Activated CD4-positive, alpha-beta T cell treated with anti-CD3 and anti-CD28 coated beads, Interleukin-2, Interleukin-6, amounts not matched to agents 100 ng/mL and 50 ng/mL, durations not matched to agents 16 hours and 8 hours (primary cell): ENCODE data around the gene E2F3.

ENCODE experiments used
- DNase-seq: peaks from one replicate; pipeline ENCODE4 v3.0.0-alpha.2; 2020

Gene E2F3

DNA sequence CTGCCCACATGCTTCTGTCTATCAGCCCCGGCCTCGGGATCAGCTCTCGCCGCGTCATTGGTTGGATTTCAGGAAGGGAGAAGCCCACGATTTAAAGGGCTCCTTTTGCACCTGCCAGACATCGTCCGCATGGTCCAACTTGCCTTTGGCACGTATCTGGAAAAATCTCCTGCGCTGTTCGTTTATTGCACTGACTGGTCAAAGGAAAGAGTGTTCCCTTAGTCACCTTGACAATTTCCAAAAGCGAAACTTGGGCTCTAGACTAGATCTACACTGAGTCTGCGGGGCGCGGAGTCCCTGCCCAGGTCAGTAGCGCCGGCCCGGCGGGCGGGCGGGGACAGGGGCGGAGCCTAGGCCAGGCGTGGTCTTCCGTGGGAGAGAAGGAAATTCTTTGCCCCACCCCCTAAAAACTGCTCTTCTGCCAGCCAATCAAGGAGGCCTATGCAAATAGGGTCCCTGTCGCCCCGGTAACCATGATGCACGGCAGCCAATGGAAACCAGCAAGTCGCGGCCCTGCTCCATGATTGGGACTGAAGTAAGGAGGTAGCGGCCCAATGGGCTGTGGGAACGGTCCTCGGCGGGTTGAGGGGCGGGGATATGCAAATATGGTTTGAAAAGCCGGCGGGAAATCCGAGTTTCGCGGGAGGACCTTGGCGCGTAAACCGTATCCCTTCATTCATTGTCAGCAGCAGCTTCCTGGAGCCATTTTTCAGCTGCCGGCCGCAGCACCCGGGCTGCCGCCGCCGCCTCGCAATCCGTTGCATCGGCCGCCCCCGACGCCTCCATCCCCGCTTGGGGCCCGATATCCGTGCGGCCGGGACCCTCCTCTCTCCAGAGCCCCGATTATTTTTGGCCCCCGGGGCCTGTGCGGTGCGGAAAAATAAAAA is at the start of gene E2F3:
Gene E2F3 (plus strand): TSS at position 675 of the 887 bp plus-strand sequence. CDS start 354 bp downstream, outside the sequence.
- peak; percentile 100 for DNase-seq

- no peak for DNase-seq
Measured at GRCh38 chr6:20352346-20352745, 49.3 kb upstream of the E2F3 start.

- no peak for DNase-seq
Measured at GRCh38 chr6:20353134-20353533, 48.5 kb upstream of the E2F3 start.

- no peak for DNase-seq
Measured at GRCh38 chr6:20354366-20354765, 47.3 kb upstream of the E2F3 start.

GRCh38 chr6:20360471-20361119 is 41.1 kb upstream of the E2F3 start:
- DNase-seq = no peak

DNA sequence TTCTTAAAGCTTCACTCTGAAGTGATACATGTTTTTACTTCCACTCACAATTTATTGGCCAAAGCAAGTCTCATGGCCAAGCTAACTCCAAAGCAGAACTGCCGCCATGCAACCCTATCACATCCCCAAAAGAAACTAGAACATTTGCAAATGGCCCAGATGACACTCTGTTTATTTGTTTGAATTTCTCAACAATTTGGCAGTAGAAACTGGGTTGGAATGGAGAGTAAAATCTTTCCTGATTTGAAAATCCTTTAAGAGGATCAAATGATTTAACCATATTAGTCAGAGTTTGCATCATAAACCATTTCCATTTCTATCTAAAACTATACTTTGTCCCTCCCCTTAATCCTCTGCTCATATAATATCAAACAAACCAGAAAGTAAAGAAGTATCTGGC is 39.1 kb upstream of the E2F3 start:
- no peak for DNase-seq

GRCh38 chr6:20364327-20364726 is 37.4 kb upstream of the E2F3 start:
- DNase-seq = no peak

DNA sequence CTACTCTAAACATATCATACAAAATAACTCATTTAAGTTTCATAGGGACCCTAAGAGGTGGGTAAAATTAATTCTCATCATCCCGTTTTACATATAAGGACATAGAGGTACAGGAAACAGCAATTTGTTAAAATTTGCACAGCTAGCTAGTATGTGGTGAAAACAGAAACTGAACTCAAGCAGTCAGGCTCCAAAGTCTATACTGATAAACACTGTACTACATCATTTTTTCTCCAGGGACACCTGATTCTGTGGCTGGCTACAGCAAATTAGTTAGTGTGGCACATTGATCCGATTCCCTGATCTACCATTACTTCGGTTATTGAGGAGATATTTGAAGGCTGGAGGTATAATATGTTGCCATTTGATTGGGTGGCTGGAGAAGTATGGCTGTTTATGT is 36.2 kb upstream of the E2F3 start:
- DNase-seq = peak; percentile 11

- peak; percentile 12 for DNase-seq
Measured at GRCh38 chr6:20366082-20366830, 35.4 kb upstream of the E2F3 start.

DNA sequence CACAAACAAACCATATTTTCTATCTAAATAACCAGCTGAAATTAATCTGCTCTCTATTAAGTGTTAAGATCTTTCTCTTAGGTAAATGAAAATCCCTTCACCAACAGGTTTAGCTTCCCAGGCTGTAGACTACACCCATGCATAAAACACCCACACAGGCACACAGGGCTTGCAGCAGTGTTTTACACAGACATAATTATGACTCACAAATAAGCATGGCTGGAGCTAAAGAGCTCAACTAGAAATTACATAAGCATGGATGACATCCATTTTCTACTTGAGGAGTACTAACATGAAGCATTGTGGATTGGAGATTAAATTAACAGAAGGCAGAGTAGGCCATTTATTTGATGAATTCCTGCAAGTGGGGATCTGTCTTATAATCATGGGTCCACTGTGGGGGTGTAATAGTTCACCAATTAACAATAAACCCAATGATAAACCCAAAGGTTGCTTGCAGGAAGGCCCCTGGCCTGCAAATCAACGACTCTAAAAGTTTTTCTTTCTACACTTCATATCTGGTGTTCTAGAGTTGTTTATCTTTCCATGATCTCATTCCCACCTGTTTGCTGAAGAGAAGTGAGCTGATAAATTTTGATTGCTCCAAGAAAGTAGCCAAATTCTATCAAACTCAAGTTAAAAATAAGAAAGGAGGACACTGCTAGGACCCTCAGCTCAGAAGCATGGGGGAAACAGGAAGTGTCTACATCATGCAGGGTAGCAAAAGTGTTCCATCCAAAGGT is 33.8 kb upstream of the E2F3 start:
- DNase-seq = no peak

DNA sequence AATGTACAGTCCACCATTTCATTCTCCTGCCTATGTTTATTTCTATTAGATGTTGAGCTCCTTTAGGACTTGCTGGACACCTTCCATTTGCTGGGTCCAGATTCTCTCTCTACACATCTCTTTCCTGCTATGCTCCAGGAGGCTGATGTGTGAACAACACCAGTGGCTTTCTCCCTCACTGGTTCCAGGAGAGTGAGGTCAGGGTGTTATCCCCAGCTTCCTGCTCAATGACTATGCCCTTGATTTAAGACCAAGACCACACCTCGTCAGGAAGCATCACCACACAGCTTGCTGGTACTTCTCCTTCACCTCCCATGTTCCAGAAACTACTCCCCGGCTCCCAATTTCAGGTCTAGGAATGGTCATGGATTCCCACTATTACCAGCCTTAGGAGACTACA is 31.3 kb upstream of the E2F3 start:
- DNase-seq = peak; percentile 23

DNA sequence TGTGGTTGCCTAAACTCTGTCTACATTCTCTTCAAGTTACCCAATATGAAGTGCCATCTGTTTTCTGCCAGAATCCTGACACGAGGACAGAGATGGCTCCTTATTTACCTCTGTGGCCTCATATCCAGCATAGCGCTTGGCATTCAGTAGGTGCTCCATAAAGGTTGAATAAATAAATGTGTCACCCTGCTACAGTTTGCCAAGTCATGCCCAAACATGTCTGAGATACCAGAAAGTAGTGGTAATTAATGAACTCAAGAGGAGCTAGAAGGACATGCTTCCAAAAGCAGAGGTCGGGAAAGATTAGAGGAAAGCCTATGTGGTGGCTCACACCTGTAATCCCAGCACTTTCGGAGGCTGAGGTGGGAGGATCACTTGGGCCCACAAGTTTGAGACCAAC is 30.9 kb upstream of the E2F3 start:
- DNase-seq = no peak

- no peak for DNase-seq
Measured at GRCh38 chr6:20375436-20375835, 26.2 kb upstream of the E2F3 start.

DNA sequence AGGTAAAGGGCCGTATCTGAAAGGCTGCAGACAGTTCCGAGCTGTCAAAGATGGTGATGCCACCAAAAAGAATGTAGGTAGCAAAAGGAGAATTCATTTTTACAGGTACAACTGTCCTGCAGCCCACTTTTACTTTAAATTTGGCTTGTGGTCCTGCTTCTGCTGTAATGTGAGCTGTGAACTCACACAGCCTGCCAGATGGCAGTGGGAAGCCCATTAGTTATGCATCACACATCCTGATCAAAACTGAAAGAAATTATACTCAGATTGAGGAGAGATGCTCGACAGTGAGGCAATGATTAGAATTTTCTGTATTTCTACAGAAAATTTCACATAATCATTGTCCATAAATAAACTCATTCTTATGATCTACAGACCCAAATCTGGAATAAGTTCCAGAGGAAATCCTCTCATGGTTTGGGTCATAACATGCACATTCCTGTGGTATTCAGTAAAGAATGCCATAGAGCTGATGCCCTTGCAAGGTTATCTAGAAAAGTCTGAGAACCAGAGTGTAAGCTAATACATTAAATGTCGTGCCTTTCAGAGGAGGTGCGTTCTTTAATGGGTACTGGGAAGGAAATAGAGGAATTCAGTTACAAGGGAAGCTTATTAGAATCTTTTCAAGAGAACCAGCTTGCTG is 23.9 kb upstream of the E2F3 start:
- no peak for DNase-seq

- DNase-seq = no peak
Measured at GRCh38 chr6:20379231-20379630, 22.4 kb upstream of the E2F3 start.

GRCh38 chr6:20386218-20386617 is 15.5 kb upstream of the E2F3 start:
- DNase-seq = no peak

DNA sequence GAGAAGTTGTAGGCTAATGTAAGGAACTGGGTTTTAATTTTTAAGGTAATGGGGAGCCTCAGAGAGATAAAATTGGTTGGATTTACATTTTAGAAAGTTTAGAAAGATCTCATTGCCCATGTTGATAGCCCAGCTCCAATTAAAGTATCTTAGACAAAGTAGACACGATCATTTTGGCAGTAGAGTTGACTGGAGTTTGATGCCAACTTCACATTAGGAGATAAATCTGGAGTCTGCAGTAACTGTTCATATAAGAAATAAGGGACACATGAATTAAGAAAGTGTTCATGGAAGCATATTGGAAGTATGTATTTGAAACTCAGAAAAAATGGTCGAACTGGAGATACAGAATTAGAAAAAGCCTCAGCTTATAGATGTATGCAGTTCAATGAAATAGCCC is 12.6 kb upstream of the E2F3 start:
- DNase-seq = no peak

DNA sequence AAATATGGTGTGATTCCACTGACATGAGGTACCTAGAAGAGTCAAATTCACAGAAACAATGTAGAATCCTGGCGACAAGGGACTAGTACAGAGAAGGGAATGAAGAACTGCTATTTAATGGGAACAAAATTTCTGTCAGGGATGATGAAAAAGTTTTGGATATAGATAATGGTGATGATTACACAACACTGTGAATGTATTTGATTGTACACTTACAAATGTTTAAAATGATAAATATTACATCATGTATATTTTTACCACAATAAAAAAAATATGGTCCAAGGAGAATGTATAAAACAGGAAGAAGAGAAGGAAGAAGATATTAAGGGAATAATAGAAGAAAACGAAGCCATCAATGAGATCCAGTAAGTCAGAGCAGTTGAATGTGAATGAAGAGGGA is 8.4 kb upstream of the E2F3 start:
- no peak for DNase-seq

DNA sequence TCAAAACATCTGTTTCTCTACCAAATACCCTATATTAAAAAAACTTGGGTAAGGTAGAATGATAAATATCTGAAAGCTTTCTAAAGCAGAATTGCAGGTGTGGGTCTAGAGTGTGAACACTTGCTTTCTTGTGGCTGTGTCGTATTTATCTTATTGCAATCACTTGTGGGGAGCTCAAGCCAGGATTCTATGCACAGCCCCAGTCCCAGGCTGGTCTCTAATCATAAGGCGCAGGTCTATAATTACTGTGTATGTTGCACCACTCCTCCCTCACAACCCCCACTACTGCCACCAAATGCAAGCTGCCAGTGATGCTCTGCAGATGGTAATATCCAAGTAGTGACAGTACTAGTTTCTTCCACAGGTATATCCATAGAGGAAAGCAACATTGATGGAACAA is 2.2 kb upstream of the E2F3 start:
- no peak for DNase-seq

DNA sequence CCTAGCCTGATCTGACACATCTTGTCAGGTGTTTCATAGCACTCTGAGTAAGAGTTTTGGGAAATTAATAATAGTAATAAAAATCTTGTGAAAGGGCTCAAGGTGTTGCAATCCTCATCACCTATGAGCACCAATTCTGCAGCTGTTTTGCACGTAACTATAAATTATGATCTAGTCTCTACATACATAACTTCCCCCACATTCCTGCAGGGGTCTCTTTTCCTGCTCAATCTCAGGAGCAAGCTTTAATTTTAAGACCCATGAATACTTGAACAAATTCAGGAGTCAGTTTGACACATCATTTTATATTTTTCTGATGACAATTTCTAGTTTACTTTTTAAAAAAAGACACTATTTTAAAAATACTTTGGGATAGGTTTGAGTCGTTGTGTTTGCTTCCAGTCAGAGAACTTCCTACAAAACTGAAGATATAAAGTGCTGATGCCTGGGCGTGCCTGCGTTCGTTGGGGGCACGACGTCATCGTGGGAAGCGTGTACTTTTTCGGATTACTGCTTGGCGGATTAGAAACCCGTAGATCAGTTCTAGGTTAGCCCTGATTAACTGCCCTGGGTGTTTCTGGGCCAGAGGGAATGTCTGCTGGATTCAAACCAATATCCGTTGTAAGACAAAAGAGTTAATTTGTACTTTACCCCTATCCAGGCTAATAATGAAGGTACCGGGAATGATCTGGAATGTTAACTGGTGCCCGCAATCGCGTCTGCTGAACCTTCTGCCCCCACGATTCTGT is 1.0 kb upstream of the E2F3 start:
- peak; percentile 43 for DNase-seq

GRCh38 chr6:20402092-20402341 is 338 bp downstream of the E2F3 start:
- no peak for DNase-seq
